NT2/D1 (cell line): ENCODE measurements around the gene CALR3.

Experiments
- SUZ12 ChIP-seq: IDR thresholded peaks from 2 replicates; pipeline ENCODE4 v1.6.1; 2011; ENCODE audit not compliant: insufficient read length, insufficient read depth; ENCODE audit errors: extremely low read depth
- YY1 ChIP-seq: IDR thresholded peaks from 2 replicates; pipeline ENCODE4 v1.6.1; 2011; ENCODE audit not compliant: insufficient read length, insufficient read depth
- ZNF274 ChIP-seq: IDR thresholded peaks from 2 replicates; pipeline ENCODE4 v1.6.1; 2011; ENCODE audit warnings: mild to moderate bottlenecking, low read depth, low read length

DNA sequence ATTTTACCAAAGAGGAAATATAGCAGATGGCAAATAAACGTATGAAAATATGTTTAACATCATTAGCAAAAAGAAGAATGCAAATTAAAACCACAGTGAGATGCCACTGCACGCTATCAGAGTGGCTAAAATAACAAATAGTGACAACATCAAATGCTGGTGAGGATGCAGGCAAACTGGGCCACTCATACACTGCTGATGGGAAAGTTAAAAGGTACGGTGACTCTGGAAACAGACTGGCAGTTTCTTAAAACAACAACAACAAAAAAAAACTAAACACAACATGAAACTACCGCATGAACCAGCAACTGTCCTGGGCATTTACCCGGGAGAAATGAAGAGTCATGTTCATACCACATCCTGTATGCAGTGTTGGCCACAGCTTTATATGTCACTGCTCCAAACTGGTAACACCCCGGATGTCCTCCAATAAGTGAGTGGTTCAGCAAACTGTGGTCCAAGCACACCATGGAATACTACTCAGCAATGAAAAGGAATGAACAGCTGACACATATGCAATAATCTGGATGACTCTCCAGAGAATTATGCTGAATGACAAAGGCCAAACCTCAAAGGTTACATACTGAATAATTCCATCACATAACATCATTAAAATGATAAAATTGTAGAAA is 46.5 kb downstream of the CALR3 start:
- TF ChIP-seq ZNF274 (no peak), SUZ12 (no peak), YY1 (no peak)
